ENCODE results near the gene LPAR6. TPM values are rescaled to one million over a fixed set of nuclear protein-coding genes. Genes with fewer than 3 reads are reported as not detected.

Gene LPAR6
- total RNA-seq, 1 experiment from 2014 or later: 11.4 TPM

GRCh38 chr13:48370815-48371214, 42.1 kb downstream of the LPAR6 start:
- DNase-seq (ENCODE audit: low read depth): no peak

- no peak for DNase-seq (ENCODE audit: low read depth)
These were observed 42.9 kb downstream of the LPAR6 start for GRCh38 chr13:48369988-48370387.

Other genes starting within 250 kb of the LPAR6 start
- 164 and 232 TPM in 2 replicates for gene ITM2B, start 179.9 kb downstream of the LPAR6 start, total RNA-seq (2014; rRNA removed; shearing (Covaris generic))
- gene RB1, start 109.4 kb downstream of the LPAR6 start, total RNA-seq (2014; rRNA removed; shearing (Covaris generic)): 50.7 and 62.0 TPM in 2 replicates
- gene RCBTB2, start 120.0 kb upstream of the LPAR6 start, total RNA-seq (2014; rRNA removed; shearing (Covaris generic)): 9.3 and 10.3 TPM in 2 replicates
- gene CYSLTR2, start 240.8 kb upstream of the LPAR6 start, total RNA-seq (2014; rRNA removed; shearing (Covaris generic)): not detected in 2 replicates

Measured in RPMI7951 (cell line).